Measurements from ENCODE around the gene MCF2L2.

DNA sequence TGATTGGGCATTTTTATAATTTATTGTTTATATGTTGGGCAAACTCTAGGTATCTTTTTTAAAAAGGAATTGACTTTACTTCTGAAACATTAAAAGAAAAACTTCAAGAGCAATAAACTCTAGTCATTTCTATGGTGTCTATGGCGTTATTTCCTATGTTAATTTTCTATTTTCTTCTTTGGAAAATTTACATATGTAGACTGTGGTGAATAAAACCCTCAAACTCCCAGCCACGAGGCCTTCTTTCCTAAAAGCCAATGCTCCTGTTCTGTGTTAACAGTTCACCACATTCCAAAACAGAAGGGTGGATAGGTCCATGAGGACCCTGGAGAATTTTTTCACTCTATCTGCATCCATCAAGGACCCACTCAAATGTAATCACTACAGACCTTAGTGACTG, 219.6 kb downstream of the MCF2L2 start:
- TF ChIP-seq, protein P1, sequence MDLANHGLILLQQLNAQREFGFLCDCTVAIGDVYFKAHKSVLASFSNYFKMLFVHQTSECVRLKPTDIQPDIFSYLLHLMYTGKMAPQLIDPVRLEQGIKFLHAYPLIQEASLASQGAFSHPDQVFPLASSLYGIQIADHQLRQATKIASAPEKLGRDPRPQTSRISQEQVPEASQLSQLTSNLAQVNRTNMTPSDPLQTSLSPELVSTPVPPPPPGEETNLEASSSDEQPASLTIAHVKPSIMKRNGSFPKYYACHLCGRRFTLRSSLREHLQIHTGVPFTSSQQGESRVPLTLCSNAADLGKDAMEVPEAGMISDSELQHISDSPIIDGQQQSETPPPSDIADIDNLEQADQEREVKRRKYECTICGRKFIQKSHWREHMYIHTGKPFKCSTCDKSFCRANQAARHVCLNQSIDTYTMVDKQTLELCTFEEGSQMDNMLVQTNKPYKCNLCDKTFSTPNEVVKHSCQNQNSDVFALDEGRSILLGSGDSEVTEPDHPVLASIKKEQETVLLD (IDR thresholded peaks at IDR 0.05), result no peak
- TF ChIP-seq, protein P2, sequence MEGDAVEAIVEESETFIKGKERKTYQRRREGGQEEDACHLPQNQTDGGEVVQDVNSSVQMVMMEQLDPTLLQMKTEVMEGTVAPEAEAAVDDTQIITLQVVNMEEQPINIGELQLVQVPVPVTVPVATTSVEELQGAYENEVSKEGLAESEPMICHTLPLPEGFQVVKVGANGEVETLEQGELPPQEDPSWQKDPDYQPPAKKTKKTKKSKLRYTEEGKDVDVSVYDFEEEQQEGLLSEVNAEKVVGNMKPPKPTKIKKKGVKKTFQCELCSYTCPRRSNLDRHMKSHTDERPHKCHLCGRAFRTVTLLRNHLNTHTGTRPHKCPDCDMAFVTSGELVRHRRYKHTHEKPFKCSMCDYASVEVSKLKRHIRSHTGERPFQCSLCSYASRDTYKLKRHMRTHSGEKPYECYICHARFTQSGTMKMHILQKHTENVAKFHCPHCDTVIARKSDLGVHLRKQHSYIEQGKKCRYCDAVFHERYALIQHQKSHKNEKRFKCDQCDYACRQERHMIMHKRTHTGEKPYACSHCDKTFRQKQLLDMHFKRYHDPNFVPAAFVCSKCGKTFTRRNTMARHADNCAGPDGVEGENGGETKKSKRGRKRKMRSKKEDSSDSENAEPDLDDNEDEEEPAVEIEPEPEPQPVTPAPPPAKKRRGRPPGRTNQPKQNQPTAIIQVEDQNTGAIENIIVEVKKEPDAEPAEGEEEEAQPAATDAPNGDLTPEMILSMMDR (IDR thresholded peaks at IDR 0.05 in 2 of 3, conservative IDR thresholded peaks at IDR 0.05 in 1 of 3; ENCODE audit: insufficient read depth in 2 of 3, low read depth in 1 of 3, low read length in 3 of 3), result no peak
- no peak for TF ChIP-seq RFX5 (IDR thresholded peaks at IDR 0.05; ENCODE audit: low read depth, low read length)
- no peak for TF ChIP-seq EP300 (IDR thresholded peaks at IDR 0.05; ENCODE audit: low read length)
- no peak for TF ChIP-seq CBX2 (IDR thresholded peaks at IDR 0.05; ENCODE audit: insufficient read depth, low read length, poor library complexity, severe bottlenecking)
- no peak for TF ChIP-seq EZH2 (IDR thresholded peaks at IDR 0.05; ENCODE audit: borderline replicate concordance, low read depth, low read length)
- no peak for TF ChIP-seq ZNF384 (IDR thresholded peaks at IDR 0.05; ENCODE audit: low read depth, low read length)
